Neutrophil (primary cell): ENCODE data around the gene MRPL9.

Source experiments
- H3K27ac ChIP-seq: fragments of 200-600 bp; sonication (generic); 2 replicates; pipeline ENCODE4 v1.5.1; 2016; ENCODE audit warnings: mild to moderate bottlenecking, moderate library complexity
- H3K27me3 ChIP-seq: fragments of 200-600 bp; sonication (generic); 2 replicates; pipeline ENCODE4 v1.6.0; 2016; ENCODE audit warnings: mild to moderate bottlenecking
- H3K36me3 ChIP-seq: fragments of 200-600 bp; sonication (generic); 2 replicates; pipeline ENCODE4 v1.5.1; 2017
- H3K4me1 ChIP-seq, 2 experiments: fragments of 200-600 bp in 1 of 2; sonication (generic) in 1 of 2; 1 replicate in 1 of 2; 2 replicates in 1 of 2; pipeline versions ENCODE4 v1.5.1 to v1.6.1; 2013 to 2016; ENCODE audit warnings: low read depth in 1 of 2, low read length in 1 of 2, mild to moderate bottlenecking in 1 of 2, moderate library complexity in 1 of 2; ENCODE audit not compliant: control insufficient read depth in 1 of 2, insufficient read depth in 1 of 2
- H3K4me3 ChIP-seq, 2 experiments: fragments of 200-600 bp in 1 of 2; sonication (generic) in 1 of 2; 1 replicate in 1 of 2; 2 replicates in 1 of 2; pipeline ENCODE4 v1.5.1; 2013 to 2016; ENCODE audit warnings: low read depth in 1 of 2, low read length in 1 of 2, mild to moderate bottlenecking in 1 of 2, moderate library complexity in 1 of 2
- H3K9me3 ChIP-seq: fragments of 200-600 bp; sonication (generic); 2 replicates; pipeline ENCODE4 v1.5.1; 2016
- CTCF ChIP-seq: fragments of 200-600 bp; sonication (generic); IDR thresholded peaks from 2 replicates; pipeline ENCODE4 v1.5.1; 2016; ENCODE audit warnings: antibody characterized with exemption

The MRPL9 gene

GRCh38 chr1:151760597-151761385 is 2.5 kb downstream of the MRPL9 start:
- no peaks in the 10 kb centered on the region for H3K9me3 ChIP-seq
- no peak for TF ChIP-seq CTCF
- no peak overlapping the region for H3K4me3 ChIP-seq
- peaks cover 13 to 17% of the 10 kb centered on the region in 2 experiments for H3K4me1 ChIP-seq
- H3K36me3 ChIP-seq, result peaks cover 10% of the 10 kb centered on the region
- H3K27ac ChIP-seq, result no peak overlapping the region
- H3K27me3 ChIP-seq, result no peaks in the 10 kb centered on the region

GRCh38 chr1:151759241-151759640 is 4.1 kb downstream of the MRPL9 start:
- no peak for TF ChIP-seq CTCF
- Histone ChIP-seq H3K27ac (no peak overlapping the region), H3K27me3 (no peaks in the 10 kb centered on the region), H3K4me1 (peaks cover 13% of the 10 kb centered on the region in 2 experiments), H3K36me3 (peaks cover 10% of the 10 kb centered on the region), H3K9me3 (no peaks in the 10 kb centered on the region), H3K4me3 (no peak overlapping the region)

GRCh38 chr1:151756291-151756690 is 7.0 kb downstream of the MRPL9 start:
- Histone ChIP-seq H3K4me3 (no peak overlapping the region), H3K9me3 (no peaks in the 10 kb centered on the region), H3K36me3 (peaks cover 10% of the 10 kb centered on the region), H3K27ac (no peak overlapping the region), H3K27me3 (peaks cover 12% of the 10 kb centered on the region), H3K4me1 (no peaks in the 10 kb centered on the region)
- no peak for TF ChIP-seq CTCF

GRCh38 chr1:151741516-151741915 is 21.8 kb downstream of the MRPL9 start:
- no peaks in the 10 kb centered on the region for H3K4me1 ChIP-seq
- no peak overlapping the region for H3K4me3 ChIP-seq

GRCh38 chr1:151739590-151740355 is 23.5 kb downstream of the MRPL9 start:
- Histone ChIP-seq H3K27ac (no peak overlapping the region), H3K4me3 (no peak overlapping the region), H3K9me3 (no peaks in the 10 kb centered on the region), H3K4me1 (no peaks in the 10 kb centered on the region), H3K27me3 (peaks cover 49% of the 10 kb centered on the region), H3K36me3 (no peaks in the 10 kb centered on the region)
- TF ChIP-seq CTCF, result no peak

More at GRCh38 chr1:151741516-151741915, 21.8 kb downstream of the MRPL9 start:
- TF ChIP-seq CTCF, result no peak
- no peak overlapping the region for H3K27ac ChIP-seq
- no peaks in the 10 kb centered on the region for H3K36me3 ChIP-seq
- no peaks in the 10 kb centered on the region for H3K9me3 ChIP-seq
- peaks cover 67% of the 10 kb centered on the region for H3K27me3 ChIP-seq
